Aorta (tissue), 5 donors: ENCODE measurements around the gene UCKL1. TPM values are rescaled to one million over a fixed set of nuclear protein-coding genes. Genes with fewer than 3 reads are reported as not detected.

Source experiments
- ATAC-seq: fragments of 200-7000 bp; cut with Tn5 transposase; one replicate; pipeline ENCODE4 v1.9.1; 2022; ENCODE audit warnings: moderate library complexity; ENCODE audit not compliant: low FRiP score
- DNase-seq, 2 donors: peaks; one replicate each; pipeline ENCODE4 v3.0.0-alpha.2; 2020
- H3K27ac ChIP-seq, 2 donors: one replicate each; pipeline ENCODE4 v1.5.1; 2013; ENCODE audit warnings: low read length in 2 of 2, mild to moderate bottlenecking in 2 of 2, moderate library complexity in 2 of 2, control low read depth in 1 of 2, inconsistent platforms in 1 of 2, low read depth in 1 of 2
- H3K27me3 ChIP-seq, 2 donors: one replicate each; pipeline ENCODE4 v1.6.1; 2013; ENCODE audit warnings: control low read depth in 1 of 2, low read length in 1 of 2, mild to moderate bottlenecking in 1 of 2, moderate library complexity in 1 of 2; ENCODE audit not compliant: insufficient read depth in 2 of 2, control insufficient read depth in 1 of 2
- H3K36me3 ChIP-seq, 2 donors: one replicate each; pipeline ENCODE4 v1.6.1; 2013; ENCODE audit warnings: control low read depth in 1 of 2, low read length in 1 of 2, mild to moderate bottlenecking in 1 of 2; ENCODE audit not compliant: insufficient read depth in 2 of 2, control insufficient read depth in 1 of 2
- H3K4me1 ChIP-seq, 2 donors: one replicate each; pipeline ENCODE4 v1.6.1; 2013; ENCODE audit warnings: low read length in 2 of 2, control low read depth in 1 of 2, mild to moderate bottlenecking in 1 of 2, moderate library complexity in 1 of 2; ENCODE audit not compliant: insufficient read depth in 2 of 2, control insufficient read depth in 1 of 2
- H3K4me3 ChIP-seq, 2 donors: one replicate each; pipeline ENCODE4 v1.5.1; 2013; ENCODE audit warnings: low read length in 2 of 2, control low read depth in 1 of 2, mild to moderate bottlenecking in 1 of 2
- H3K9me3 ChIP-seq: one replicate; pipeline ENCODE4 v1.6.1; 2013; ENCODE audit warnings: mild to moderate bottlenecking, low read length; ENCODE audit not compliant: control insufficient read depth
- WGBS, 2 donors: extraction: QIAGEN DNeasy Blood & Tissue Kit; methylation state at CpG; one replicate each; pipeline ENCODE4 v1.1.7; 2013; 5-methylcytosine and 5-hydroxymethylcytosine counted together
- intact Hi-C, 2 donors: fragments of 100-400 bp; cut with DNase I; formaldehyde crosslinking; loops; one replicate each; pipeline versions ENCODE4 v1.14.2 to v1.15.0; 2022
- polyA plus RNA-seq, 2 donors: library from polyadenylated mRNA; stranded (reverse); fragments of 200-250 nt; gene quantifications; one replicate each; pipeline ENCODE4 v1.2.3, GENCODE V29; 2013
- total RNA-seq, 2 donors: library from RNA; stranded (reverse); fragmentation: NEBNext Ultra II Directional; extraction: Animal tissue kit (Norgen Biotek cat#: 25700); gene quantifications; one replicate each; pipeline ENCODE4 v1.2.1, GENCODE V29; 2021
- donor health status: healthy with polysubstance abuse.
- donor health status: Bipolar disorder and iron deficiency.
- donor health status: DM: no; HTN: no; CAD: no.
- donor health status: DM: no; HTN: no; CAD: no.
- donor health status: DM: yes; HTN: yes; CAD: no.

The UCKL1 gene
- total and polyA plus RNA-seq, 4 donors = 24.3 to 85.0 (median 33.4) TPM

- no peaks in the 10 kb centered on the region for H3K27me3 ChIP-seq
- no peaks in the 10 kb centered on the region for H3K4me1 ChIP-seq
- peak; percentile 77 for ATAC-seq
- H3K27ac ChIP-seq = no peak overlapping the region
- no peaks in the 10 kb centered on the region for H3K9me3 ChIP-seq
- peak in 1 of 2 donors; percentile 84 for DNase-seq
- H3K4me3 ChIP-seq = peak overlapping the region; percentile 14 to 30
- H3K36me3 ChIP-seq = no peaks in the 10 kb centered on the region
- intact Hi-C loops = no loop called here
- WGBS, 2 donors = 2% methylated on average over 27 to 28 of the region's 28 CpGs
Measured at GRCh38 chr20:63957004-63957689, 931 bp upstream of the UCKL1 start.

GRCh38 chr20:63956664-63957003, 418 bp upstream of the UCKL1 start:
- ATAC-seq (no peak), DNase-seq (no peak)
- no peaks in the 10 kb centered on the region for H3K9me3 ChIP-seq
- H3K27ac ChIP-seq = no peak overlapping the region
- intact Hi-C loops = no loop called here
- H3K36me3 ChIP-seq = no peaks in the 10 kb centered on the region
- 0 to 1% methylated on average over 15 of the region's 15 CpGs for WGBS, 2 donors
- H3K4me3 ChIP-seq = peak overlapping the region; percentile 14 to 30
- H3K27me3 ChIP-seq = no peaks in the 10 kb centered on the region
- no peaks in the 10 kb centered on the region for H3K4me1 ChIP-seq

- peak overlapping the region; percentile 44 to 65 for H3K4me3 ChIP-seq
- ATAC-seq = peak; percentile 45
- WGBS, 2 donors = 0 to 1% methylated on average over 31 of the region's 31 CpGs
- no peaks in the 10 kb centered on the region for H3K36me3 ChIP-seq
- no peaks in the 10 kb centered on the region for H3K27me3 ChIP-seq
- intact Hi-C loops = no loop called here
- no peak overlapping the region for H3K27ac ChIP-seq
- H3K4me1 ChIP-seq = no peaks in the 10 kb centered on the region
- DNase-seq = no peak
- no peaks in the 10 kb centered on the region for H3K9me3 ChIP-seq
Measured at GRCh38 chr20:63955281-63955826, 862 bp downstream of the UCKL1 start.

DNA sequence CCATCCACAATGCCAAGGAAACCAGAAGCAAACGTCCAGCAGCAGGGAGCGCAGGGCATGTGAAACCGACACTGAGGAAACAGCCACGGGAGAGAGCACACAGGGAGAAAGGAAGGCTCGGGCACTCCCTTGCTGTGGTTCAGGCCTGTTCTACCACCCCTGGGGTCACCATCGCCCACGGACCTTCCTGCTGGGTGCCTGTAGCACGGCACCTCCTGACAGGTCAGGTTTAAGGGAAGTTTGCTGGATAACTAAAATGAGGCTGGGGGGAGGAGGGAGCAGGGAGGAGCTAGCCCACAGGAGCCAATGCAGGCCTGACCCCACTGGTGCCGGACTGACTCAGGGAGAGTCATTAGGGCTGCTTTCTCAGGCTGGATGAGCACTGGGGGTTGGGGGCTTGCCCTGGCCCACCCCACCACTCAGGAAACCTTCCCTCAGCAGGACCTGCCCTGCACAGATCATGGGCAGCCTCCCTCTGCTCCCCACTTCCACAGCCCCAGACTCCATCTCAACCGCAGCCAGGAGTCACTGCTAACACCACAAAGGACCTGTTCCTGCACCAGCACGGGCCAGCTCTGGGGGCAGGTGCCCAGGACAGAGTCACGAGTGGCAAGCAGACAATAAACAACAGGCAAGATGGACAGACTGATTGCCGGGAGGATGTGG, 2.3 kb downstream of the UCKL1 start:
- Histone ChIP-seq H3K9me3 (no peaks in the 10 kb centered on the region), H3K4me1 (no peaks in the 10 kb centered on the region), H3K27me3 (no peaks in the 10 kb centered on the region), H3K27ac (no peak overlapping the region), H3K4me3 (no peak overlapping the region), H3K36me3 (no peaks in the 10 kb centered on the region)
- ATAC-seq = no peak
- no peak for DNase-seq
- intact Hi-C loops = no loop called here
- WGBS, 2 donors = 60 to 61% methylated on average over 13 of the region's 13 CpGs

- ATAC-seq (no peak), DNase-seq (no peak)
- WGBS, 2 donors = 87% methylated on average over 14 of the region's 14 CpGs
- Histone ChIP-seq H3K4me3 (no peak overlapping the region), H3K9me3 (no peaks in the 10 kb centered on the region), H3K36me3 (no peaks in the 10 kb centered on the region), H3K27ac (no peak overlapping the region), H3K27me3 (no peaks in the 10 kb centered on the region), H3K4me1 (no peaks in the 10 kb centered on the region)
- intact Hi-C loops = no loop called here
Measured at GRCh38 chr20:63952769-63953168, 3.4 kb downstream of the UCKL1 start.

- H3K36me3 ChIP-seq = no peaks in the 10 kb centered on the region
- H3K9me3 ChIP-seq = no peaks in the 10 kb centered on the region
- H3K4me1 ChIP-seq = no peaks in the 10 kb centered on the region
- H3K4me3 ChIP-seq = no peak overlapping the region
- DNase-seq = no peak
- WGBS, 2 donors = 67 to 71% methylated on average over 15 of the region's 15 CpGs
- intact Hi-C loops = no loop called here
- H3K27me3 ChIP-seq = no peaks in the 10 kb centered on the region
- ATAC-seq = no peak
- H3K27ac ChIP-seq = no peak overlapping the region
Measured at GRCh38 chr20:63952210-63952535, 4.0 kb downstream of the UCKL1 start.

DNA sequence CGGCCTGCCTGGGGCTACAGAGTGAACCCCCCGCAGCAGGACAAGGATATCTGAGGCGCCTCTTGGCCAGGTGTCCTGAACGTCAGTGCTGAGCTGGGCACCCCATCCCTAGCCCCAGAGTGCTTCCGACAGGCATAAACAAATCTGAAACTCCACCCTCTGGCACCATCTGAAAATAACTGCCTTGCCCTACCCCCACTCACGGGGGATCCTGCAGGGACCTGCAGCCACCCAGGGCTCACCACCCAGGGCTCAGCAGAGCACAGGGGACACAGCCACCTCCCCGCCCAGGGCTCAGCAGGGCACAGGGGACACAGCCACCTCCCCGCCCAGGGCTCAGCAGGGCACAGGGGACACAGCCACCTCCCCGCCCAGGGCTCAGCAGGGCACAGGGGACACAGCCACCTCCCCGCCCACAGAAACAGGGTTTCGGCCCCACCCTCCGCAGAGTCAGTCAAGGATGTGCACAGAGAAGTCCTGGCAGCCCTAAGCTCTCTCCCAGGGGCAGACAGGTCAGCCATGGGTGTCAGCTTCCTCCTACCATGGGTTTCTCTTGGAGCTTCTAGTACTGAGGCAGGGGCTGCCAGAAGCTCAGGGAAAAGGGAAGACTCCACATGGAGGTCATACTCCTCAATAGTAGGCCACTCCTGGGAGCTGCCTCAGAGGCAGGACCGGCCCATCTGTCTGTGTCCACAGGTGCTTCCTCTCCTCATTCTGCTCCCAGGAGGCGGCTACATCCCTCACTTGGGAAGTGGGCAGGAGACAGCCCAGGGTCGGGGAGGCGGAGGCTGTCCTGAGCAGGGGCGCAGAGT, 4.6 kb downstream of the UCKL1 start:
- H3K27me3 ChIP-seq = no peaks in the 10 kb centered on the region
- no peak overlapping the region for H3K4me3 ChIP-seq
- 59 to 64% methylated on average over 16 to 17 of the region's 17 CpGs for WGBS, 2 donors
- H3K4me1 ChIP-seq = no peaks in the 10 kb centered on the region
- no peaks in the 10 kb centered on the region for H3K9me3 ChIP-seq
- ATAC-seq = no peak
- H3K36me3 ChIP-seq = no peaks in the 10 kb centered on the region
- DNase-seq = no peak
- intact Hi-C loops = no loop called here
- H3K27ac ChIP-seq = no peak overlapping the region

- Histone ChIP-seq H3K27me3 (no peaks in the 10 kb centered on the region), H3K36me3 (peaks cover 0 to under 1% of the 10 kb centered on the region in 2 donors), H3K4me1 (no peaks in the 10 kb centered on the region), H3K4me3 (no peak overlapping the region), H3K9me3 (no peaks in the 10 kb centered on the region), H3K27ac (no peak overlapping the region)
- intact Hi-C loops = no loop called here
- 51 to 54% methylated on average over 20 of the region's 20 CpGs for WGBS, 2 donors
- ATAC-seq = no peak
- no peak for DNase-seq
Measured at GRCh38 chr20:63950701-63951397, 5.4 kb downstream of the UCKL1 start.
